Renal cortex interstitium (tissue), 15 donors: Measurements from ENCODE around the gene RABIF. TPM values are rescaled to one million over a fixed set of nuclear protein-coding genes. Genes with fewer than 3 reads are reported as not detected.
"Not testable (repeated sequence)": the region's sequence is repeated elsewhere in the genome, so short reads cannot be mapped to it uniquely, and the experiment has no call there.

ENCODE experiments used
- DNase-seq, 11 donors: peaks; one replicate each; pipeline ENCODE4 v3.0.0-alpha.2; 2013; ENCODE audit warnings: low read depth in 9 of 11, low spot score in 4 of 11; ENCODE audit errors: extremely low read depth in 1 of 11
- long read RNA-seq, 16 experiments: transcript quantifications; one replicate each; lab custom pipeline, GENCODE V29; 2026
- polyA plus RNA-seq, 3 donors: library from polyadenylated mRNA; unstranded; fragments of 120-200 nt; gene quantifications; one replicate each; pipeline ENCODE4 v1.2.1, GENCODE V29; 2013; ENCODE audit not compliant: insufficient read length in 3 of 3

Gene RABIF
- polyA plus RNA-seq: 10 to 100 TPM in 2 of 3 donors, 1 to 10 TPM in 1; 9.3 to 11.2 (median 11.1) TPM
- long read RNA-seq, donor 1, transcript RABIF-201 (2 exons, 2,430 nt): major isoform, 7 of 7 reads
- long read RNA-seq, donor 1, partial matches to known transcripts: 0 of 7 reads
- long read RNA-seq, donor 1, other reads (novel, unspliced or antisense): 0 of 7 reads
- long read RNA-seq, donor 2, transcript RABIF-201 (2 exons, 2,430 nt): major isoform, 7 of 7 reads
- long read RNA-seq, donor 2, partial matches to known transcripts: 0 of 7 reads
- long read RNA-seq, donor 2, other reads (novel, unspliced or antisense): 0 of 7 reads
- long read RNA-seq, donor 3, transcript RABIF-201 (2 exons, 2,430 nt): major isoform, 14 of 14 reads
- long read RNA-seq, donor 3, partial matches to known transcripts: 0 of 14 reads
- long read RNA-seq, donor 3, other reads (novel, unspliced or antisense): 0 of 14 reads
- long read RNA-seq, donor 4, transcript RABIF-201 (2 exons, 2,430 nt): major isoform, 10 of 10 reads
- long read RNA-seq, donor 4, partial matches to known transcripts: 0 of 10 reads
- long read RNA-seq, donor 4, other reads (novel, unspliced or antisense): 0 of 10 reads
- long read RNA-seq, donor 5: 0 reads
- long read RNA-seq, donor 6, transcript RABIF-201 (2 exons, 2,430 nt): major isoform, 10 of 10 reads
- long read RNA-seq, donor 6, partial matches to known transcripts: 0 of 10 reads
- long read RNA-seq, donor 6, other reads (novel, unspliced or antisense): 0 of 10 reads
- long read RNA-seq, donor 7, transcript RABIF-201 (2 exons, 2,430 nt): major isoform, 11 of 11 reads
- long read RNA-seq, donor 7, partial matches to known transcripts: 0 of 11 reads
- long read RNA-seq, donor 7, other reads (novel, unspliced or antisense): 0 of 11 reads
- long read RNA-seq, donor 8, transcript RABIF-201 (2 exons, 2,430 nt): major isoform, 23 of 23 reads
- long read RNA-seq, donor 8, partial matches to known transcripts: 0 of 23 reads
- long read RNA-seq, donor 8, other reads (novel, unspliced or antisense): 0 of 23 reads
- long read RNA-seq, donor 9, transcript RABIF-201 (2 exons, 2,430 nt): major isoform, 13 of 13 reads
- long read RNA-seq, donor 9, partial matches to known transcripts: 0 of 13 reads
- long read RNA-seq, donor 9, other reads (novel, unspliced or antisense): 0 of 13 reads
- long read RNA-seq, donor 10, transcript RABIF-201 (2 exons, 2,430 nt): major isoform, 13 of 13 reads
- long read RNA-seq, donor 10, partial matches to known transcripts: 0 of 13 reads
- long read RNA-seq, donor 10, other reads (novel, unspliced or antisense): 0 of 13 reads
- long read RNA-seq, donor 11, transcript RABIF-201 (2 exons, 2,430 nt): major isoform, 9 of 9 reads
- long read RNA-seq, donor 11, partial matches to known transcripts: 0 of 9 reads
- long read RNA-seq, donor 11, other reads (novel, unspliced or antisense): 0 of 9 reads
- long read RNA-seq, donor 12, transcript RABIF-201 (2 exons, 2,430 nt): major isoform, 5 of 5 reads
- long read RNA-seq, donor 12, partial matches to known transcripts: 0 of 5 reads
- long read RNA-seq, donor 12, other reads (novel, unspliced or antisense): 0 of 5 reads
- long read RNA-seq, donor 13, transcript RABIF-201 (2 exons, 2,430 nt): major isoform, 19 of 19 reads
- long read RNA-seq, donor 13, partial matches to known transcripts: 0 of 19 reads
- long read RNA-seq, donor 13, other reads (novel, unspliced or antisense): 0 of 19 reads
- long read RNA-seq, donor 14, transcript RABIF-201 (2 exons, 2,430 nt): major isoform, 7 of 7 reads
- long read RNA-seq, donor 14, partial matches to known transcripts: 0 of 7 reads
- long read RNA-seq, donor 14, other reads (novel, unspliced or antisense): 0 of 7 reads
- long read RNA-seq, donor 15, transcript RABIF-201 (2 exons, 2,430 nt): major isoform, 6 of 6 reads
- long read RNA-seq, donor 15, partial matches to known transcripts: 0 of 6 reads
- long read RNA-seq, donor 15, other reads (novel, unspliced or antisense): 0 of 6 reads
- long read RNA-seq, donor 16, transcript RABIF-201 (2 exons, 2,430 nt): major isoform, 24 of 24 reads
- long read RNA-seq, donor 16, partial matches to known transcripts: 0 of 24 reads
- long read RNA-seq, donor 16, other reads (novel, unspliced or antisense): 0 of 24 reads

GRCh38 chr1:202888531-202889360 lies at the start of gene RABIF:
RABIF (minus strand) TSS chr1:202889149; CDS start chr1:202889098, 51 bp downstream.
- DNase-seq: peak; percentile 73 to 94 (median 90)

- DNase-seq: no peak
These were observed 49.5 kb upstream of the RABIF start for GRCh38 chr1:202938287-202938925.

GRCh38 chr1:202936409-202936808 lies 47.5 kb upstream of the RABIF start:
- not testable (repeated sequence) for DNase-seq

- DNase-seq: no peak
These were observed 46.9 kb upstream of the RABIF start for GRCh38 chr1:202935844-202936243.

GRCh38 chr1:202934755-202935154 lies 45.8 kb upstream of the RABIF start:
- DNase-seq: no peak

GRCh38 chr1:202932476-202932875 lies 43.5 kb upstream of the RABIF start:
- DNase-seq: no peak

- peak; percentile 88 to 96 (median 95) for DNase-seq
These were observed 37.9 kb upstream of the RABIF start, which contains the start of gene KLHL12 for GRCh38 chr1:202926581-202927491. KLHL12 (minus strand) TSS chr1:202927234; CDS start chr1:202925162, 2,072 bp downstream.

GRCh38 chr1:202923533-202923932 lies 34.6 kb upstream of the RABIF start:
- DNase-seq: no peak

- no peak for DNase-seq
These were observed 30.7 kb upstream of the RABIF start for GRCh38 chr1:202919615-202920014.

- no peak for DNase-seq
These were observed 26.2 kb upstream of the RABIF start for GRCh38 chr1:202915146-202915545.

- DNase-seq: not testable (repeated sequence)
These were observed 23.5 kb upstream of the RABIF start for GRCh38 chr1:202912476-202912875.

GRCh38 chr1:202909494-202909893 lies 20.5 kb upstream of the RABIF start:
- no peak for DNase-seq

- no peak for DNase-seq
These were observed 20.0 kb upstream of the RABIF start for GRCh38 chr1:202908998-202909397.

- no peak for DNase-seq
These were observed 16.4 kb upstream of the RABIF start for GRCh38 chr1:202905331-202905730.

GRCh38 chr1:202903808-202904207 lies 14.9 kb upstream of the RABIF start:
- not testable (repeated sequence) for DNase-seq
